Frontal cortex (tissue), 1 donor: ENCODE data around the gene CMTR2. TPM values are rescaled to one million over a fixed set of nuclear protein-coding genes. Genes with fewer than 3 reads are reported as not detected.

Experiments
- total RNA-seq: library from RNA; depleted of rRNA; stranded (reverse); fragments of >200 nt; gene quantifications from one replicate; pipeline ENCODE4 v1.2.3, GENCODE V29; 2014

The CMTR2 gene
- total RNA-seq, 1 donor from 2014 or later, result 35.9 TPM

Other genes with a start within 250 kb of the CMTR2 start
- gene HYDIN, start 58.7 kb downstream of the CMTR2 start, total RNA-seq, result 19.2 TPM
- gene CALB2, start 69.3 kb upstream of the CMTR2 start, total RNA-seq, result 19.2 TPM
- not detected for gene TLE7, start 152.7 kb upstream of the CMTR2 start, total RNA-seq
- 23.6 TPM for gene ZNF23, start 172.8 kb upstream of the CMTR2 start, total RNA-seq
- 6.5 TPM for gene ZNF19, start 199.9 kb upstream of the CMTR2 start, total RNA-seq
- gene CHST4, start 237.0 kb upstream of the CMTR2 start, total RNA-seq, result not detected